GM12872 (cell line): ENCODE measurements around the gene LILRA6.

ENCODE experiments used
- CTCF ChIP-seq: IDR thresholded peaks from 3 replicates; pipeline ENCODE4 v1.5.1; 2011; ENCODE audit warnings: low read depth, mild to moderate bottlenecking, low read length, moderate library complexity; ENCODE audit not compliant: insufficient read depth

LILRA6 gene

GRCh38 chr19:54271106-54271505 is 28.5 kb upstream of the LILRA6 start:
- no peak for TF ChIP-seq CTCF

- TF ChIP-seq CTCF: no peak
Observed at GRCh38 chr19:54268936-54269335, 26.3 kb upstream of the LILRA6 start.

GRCh38 chr19:54266133-54266532 is 23.5 kb upstream of the LILRA6 start:
- TF ChIP-seq CTCF: peak; percentile 82

- no peak for TF ChIP-seq CTCF
Observed at GRCh38 chr19:54262470-54262869, 19.9 kb upstream of the LILRA6 start.

- TF ChIP-seq CTCF: no peak
Observed at GRCh38 chr19:54262066-54262465, 19.5 kb upstream of the LILRA6 start.

GRCh38 chr19:54257116-54257480 is 14.5 kb upstream of the LILRA6 start, which contains the start of gene LILRB5:
TSS of gene LILRB5 (minus strand) at chr19:54257273. CDS start at chr19:54257193, 80 bp downstream.
- no peak for TF ChIP-seq CTCF

- no peak for TF ChIP-seq CTCF
Observed at GRCh38 chr19:54256250-54257115, 13.9 kb upstream of the LILRA6 start.
